Keratinocyte (primary cell): Measurements from ENCODE around the gene VRK1. TPM values are rescaled to one million over a fixed set of nuclear protein-coding genes. Genes with fewer than 3 reads are reported as not detected.

ENCODE experiments used
- DNase-seq: peaks from one replicate; pipeline ENCODE4 v3.0.0-alpha.2; 2011; ENCODE audit warnings: low read depth, missing footprints, low spot score
- FAIRE-seq: peaks from 2 replicates; lab custom pipeline; 2011; peaks lifted over from hg19 to GRCh38; lab: Jason Lieb, UNC
- H2AFZ ChIP-seq: 2 replicates; pipeline ENCODE4 v1.6.0; 2012; ENCODE audit warnings: low read length, control low read depth, inconsistent platforms; ENCODE audit not compliant: control insufficient read depth
- H3K27ac ChIP-seq: 2 replicates; pipeline ENCODE4 v1.5.1; 2011; ENCODE audit warnings: low read length; ENCODE audit not compliant: control insufficient read depth, insufficient read depth
- H3K27me3 ChIP-seq: 3 replicates; pipeline ENCODE4 v1.6.0; 2011; ENCODE audit warnings: low read length; ENCODE audit not compliant: control insufficient read depth, insufficient read depth; ENCODE audit errors: extremely low read depth
- H3K36me3 ChIP-seq, 2 experiments: 2 replicates in 1 of 2; 3 replicates in 1 of 2; pipeline ENCODE4 v1.5.1; 2011; ENCODE audit warnings: low read length in 2 of 2, mild to moderate bottlenecking in 1 of 2; ENCODE audit not compliant: control insufficient read depth in 2 of 2, insufficient read depth in 2 of 2; ENCODE audit errors: extremely low read depth in 1 of 2
- H3K4me1 ChIP-seq: 3 replicates; pipeline ENCODE4 v1.5.1; 2011; ENCODE audit warnings: low read length; ENCODE audit not compliant: control insufficient read depth, insufficient read depth; ENCODE audit errors: extremely low read depth
- H3K4me2 ChIP-seq: 3 replicates; pipeline ENCODE4 v1.6.0; 2011; ENCODE audit warnings: low read depth, low read length; ENCODE audit not compliant: control insufficient read depth, insufficient read depth; ENCODE audit errors: extremely low read depth
- H3K4me3 ChIP-seq, 3 experiments: fragments of 200-600 bp in 1 of 3; sonication (generic) in 1 of 3; 2 replicates in 2 of 3; 3 replicates in 1 of 3; pipeline ENCODE4 v1.5.1; 2011 to 2016; ENCODE audit warnings: low read length in 3 of 3, mild to moderate bottlenecking in 3 of 3, control low read depth in 2 of 3, inconsistent platforms in 1 of 3, low read depth in 1 of 3, mixed read lengths in 1 of 3, mixed run types in 1 of 3, moderate library complexity in 1 of 3; ENCODE audit not compliant: control insufficient read depth in 2 of 3, insufficient read depth in 2 of 3; ENCODE audit errors: extremely low read depth in 1 of 3
- H3K79me2 ChIP-seq: 2 replicates; pipeline ENCODE4 v1.6.0; 2012; ENCODE audit warnings: low read length; ENCODE audit not compliant: control insufficient read depth, insufficient read depth
- H3K9ac ChIP-seq: 3 replicates; pipeline ENCODE4 v1.6.0; 2011; ENCODE audit warnings: low read length; ENCODE audit not compliant: control insufficient read depth, insufficient read depth; ENCODE audit errors: extremely low read depth
- H3K9me1 ChIP-seq: 3 replicates; pipeline ENCODE4 v1.6.0; 2011; ENCODE audit warnings: low read length; ENCODE audit not compliant: control insufficient read depth, insufficient read depth; ENCODE audit errors: extremely low read depth
- H3K9me3 ChIP-seq: 2 replicates; pipeline ENCODE4 v1.5.1; 2012; ENCODE audit warnings: low read depth, low read length; ENCODE audit not compliant: control insufficient read depth
- H4K20me1 ChIP-seq: 3 replicates; pipeline ENCODE4 v1.6.0; 2011; ENCODE audit warnings: low read length; ENCODE audit not compliant: control insufficient read depth, insufficient read depth; ENCODE audit errors: extremely low read depth
- EZH2 ChIP-seq: IDR thresholded peaks from one replicate; pipeline ENCODE4 v1.6.1; 2012; ENCODE audit warnings: inconsistent platforms, mild to moderate bottlenecking, low read length, moderate library complexity
- dilution Hi-C: fragments of 300-500 bp; cut with MboI; formaldehyde crosslinking; loops from one replicate; pipeline ENCODE4 v1.7.0; 2020; ENCODE audit warnings: low sequenced_read_pairs; ENCODE audit not compliant: extremely low pct_ligation_motif_present
- polyA plus RNA-seq, 5 experiments: library from polyadenylated mRNA; depleted of rRNA in 3 of 5; stranded (reverse) in 3 of 5; stranded (forward) in 1 of 5; unstranded in 1 of 5; fragments of >200 nt; gene quantifications; 1 replicate in 1 of 5; 2 replicates in 3 of 5; 3 replicates in 1 of 5; pipeline versions ENCODE4 v1.2.1 to v1.2.3, GENCODE V29; 2011 to 2012; ENCODE audit warnings: missing spikeins in 2 of 5, low read depth in 1 of 5, low replicate concordance in 1 of 5
- TF ChIP-seq, protein P1 (sequence below), 3 experiments: IDR thresholded peaks in 1 of 3; conservative IDR thresholded peaks in 1 of 3; optimal IDR thresholded peaks in 1 of 3; 2 replicates in 2 of 3; 3 replicates in 1 of 3; pipeline versions ENCODE3 to v1.5.1; 2011; ENCODE audit warnings: low read length in 3 of 3, mild to moderate bottlenecking in 3 of 3, moderate library complexity in 2 of 3, control low read depth in 1 of 3, inconsistent platforms in 1 of 3; ENCODE audit not compliant: insufficient read depth in 2 of 3; ENCODE audit errors: extremely low read depth in 1 of 3

Gene VRK1
- polyA plus RNA-seq, 1 donor (not counting 4 experiments of a cell fraction or from before 2014, with no cell fraction given) = 27.1 TPM

DNA sequence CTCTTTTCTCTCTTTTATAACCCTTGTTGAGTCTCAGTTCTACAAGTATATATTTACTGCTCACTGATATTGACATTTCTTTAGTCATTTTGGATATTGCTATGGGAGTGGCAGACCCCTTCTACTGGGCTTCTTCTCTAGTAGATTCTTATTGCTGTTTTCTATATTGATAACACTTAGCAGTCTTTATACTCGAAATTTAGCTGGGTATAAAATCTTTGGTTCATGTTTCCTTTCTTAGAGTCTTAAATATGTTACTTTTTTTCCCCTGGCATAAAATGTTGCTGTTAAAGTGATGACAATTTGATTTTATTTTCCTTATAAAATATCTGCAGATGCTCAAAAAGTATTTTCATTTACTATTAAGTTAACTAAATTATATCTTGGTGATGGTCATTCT lies 32.6 kb downstream of the VRK1 start:
- H4K20me1 ChIP-seq = no peaks in the 10 kb centered on the region
- dilution Hi-C loops = no loop called here
- no peak for TF ChIP-seq EZH2
- TF ChIP-seq, protein P1, sequence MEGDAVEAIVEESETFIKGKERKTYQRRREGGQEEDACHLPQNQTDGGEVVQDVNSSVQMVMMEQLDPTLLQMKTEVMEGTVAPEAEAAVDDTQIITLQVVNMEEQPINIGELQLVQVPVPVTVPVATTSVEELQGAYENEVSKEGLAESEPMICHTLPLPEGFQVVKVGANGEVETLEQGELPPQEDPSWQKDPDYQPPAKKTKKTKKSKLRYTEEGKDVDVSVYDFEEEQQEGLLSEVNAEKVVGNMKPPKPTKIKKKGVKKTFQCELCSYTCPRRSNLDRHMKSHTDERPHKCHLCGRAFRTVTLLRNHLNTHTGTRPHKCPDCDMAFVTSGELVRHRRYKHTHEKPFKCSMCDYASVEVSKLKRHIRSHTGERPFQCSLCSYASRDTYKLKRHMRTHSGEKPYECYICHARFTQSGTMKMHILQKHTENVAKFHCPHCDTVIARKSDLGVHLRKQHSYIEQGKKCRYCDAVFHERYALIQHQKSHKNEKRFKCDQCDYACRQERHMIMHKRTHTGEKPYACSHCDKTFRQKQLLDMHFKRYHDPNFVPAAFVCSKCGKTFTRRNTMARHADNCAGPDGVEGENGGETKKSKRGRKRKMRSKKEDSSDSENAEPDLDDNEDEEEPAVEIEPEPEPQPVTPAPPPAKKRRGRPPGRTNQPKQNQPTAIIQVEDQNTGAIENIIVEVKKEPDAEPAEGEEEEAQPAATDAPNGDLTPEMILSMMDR (optimal IDR thresholded peaks at IDR 0.05 in 1 of 3, IDR thresholded peaks at IDR 0.05 in 1 of 3, conservative IDR thresholded peaks at IDR 0.05 in 1 of 3; ENCODE audit: extremely low read depth in 1 of 3, insufficient read depth in 2 of 3, low read length in 3 of 3) = no peak
- FAIRE-seq (no peak), DNase-seq (no peak)
- H3K79me2 ChIP-seq = peaks cover 58% of the 10 kb centered on the region
- H3K9me1 ChIP-seq = no peaks in the 10 kb centered on the region
- H3K4me3 ChIP-seq = no peak overlapping the region
- no peak overlapping the region for H2AFZ ChIP-seq
- no peak overlapping the region for H3K9ac ChIP-seq
- H3K4me1 ChIP-seq = peaks cover 20% of the 10 kb centered on the region
- no peaks in the 10 kb centered on the region for H3K27me3 ChIP-seq
- H3K36me3 ChIP-seq = peaks cover 2 to 3% of the 10 kb centered on the region in 2 experiments
- H3K4me2 ChIP-seq = no peak overlapping the region
- no peaks in the 10 kb centered on the region for H3K9me3 ChIP-seq
- no peak overlapping the region for H3K27ac ChIP-seq

DNA sequence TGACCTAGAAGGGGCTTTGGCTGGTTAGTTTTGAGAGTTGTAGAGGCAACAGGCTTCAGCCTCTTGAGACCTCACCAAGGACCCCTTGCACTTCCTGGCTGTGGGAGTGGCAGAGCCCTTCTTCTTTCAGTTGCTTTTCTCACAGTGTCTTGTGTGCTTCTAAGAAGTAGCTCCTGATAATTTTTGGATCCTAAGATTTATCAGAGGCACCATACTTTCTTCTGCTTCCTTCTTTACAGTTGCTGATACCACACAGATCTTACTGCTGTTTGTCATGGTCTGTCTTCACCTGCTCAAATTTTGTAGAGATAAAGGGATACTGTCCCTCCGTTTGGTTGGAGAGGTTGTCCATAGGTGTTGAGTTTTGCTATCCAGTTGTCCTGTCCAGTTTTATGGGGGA lies 33.8 kb downstream of the VRK1 start:
- dilution Hi-C loops = no loop called here
- Histone ChIP-seq H3K36me3 (peaks cover 2 to 3% of the 10 kb centered on the region in 2 experiments), H2AFZ (no peak overlapping the region), H3K9ac (no peak overlapping the region), H3K4me3 (no peak overlapping the region), H3K79me2 (peaks cover 48% of the 10 kb centered on the region), H3K9me3 (no peaks in the 10 kb centered on the region), H3K4me2 (no peak overlapping the region), H3K9me1 (no peaks in the 10 kb centered on the region), H3K27me3 (no peaks in the 10 kb centered on the region), H3K4me1 (peaks cover 12% of the 10 kb centered on the region), H3K27ac (no peak overlapping the region), H4K20me1 (no peaks in the 10 kb centered on the region)
- no peak for TF ChIP-seq EZH2
- TF ChIP-seq, protein P1 (optimal IDR thresholded peaks at IDR 0.05 in 1 of 3, IDR thresholded peaks at IDR 0.05 in 1 of 3, conservative IDR thresholded peaks at IDR 0.05 in 1 of 3; ENCODE audit: extremely low read depth in 1 of 3, insufficient read depth in 2 of 3, low read length in 3 of 3) = no peak
- FAIRE-seq = peak; percentile 51
- DNase-seq = no peak
